Hematopoietic multipotent progenitor cell treated with erythropoietin and hydrocortisone succinate and interleukin-3 and kit ligand, for 15 days (in vitro differentiated cells): ENCODE measurements around the gene BMF.
"Not testable (repeated sequence)": the region's sequence is repeated elsewhere in the genome, so short reads cannot be mapped to it uniquely, and the experiment has no call there.

Source experiments
- DNase-seq: peaks from one replicate; pipeline ENCODE4 v3.0.0-alpha.2; 2015; ENCODE audit warnings: low spot score

Gene BMF, protein sequence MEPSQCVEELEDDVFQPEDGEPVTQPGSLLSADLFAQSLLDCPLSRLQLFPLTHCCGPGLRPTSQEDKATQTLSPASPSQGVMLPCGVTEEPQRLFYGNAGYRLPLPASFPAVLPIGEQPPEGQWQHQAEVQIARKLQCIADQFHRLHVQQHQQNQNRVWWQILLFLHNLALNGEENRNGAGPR

DNA sequence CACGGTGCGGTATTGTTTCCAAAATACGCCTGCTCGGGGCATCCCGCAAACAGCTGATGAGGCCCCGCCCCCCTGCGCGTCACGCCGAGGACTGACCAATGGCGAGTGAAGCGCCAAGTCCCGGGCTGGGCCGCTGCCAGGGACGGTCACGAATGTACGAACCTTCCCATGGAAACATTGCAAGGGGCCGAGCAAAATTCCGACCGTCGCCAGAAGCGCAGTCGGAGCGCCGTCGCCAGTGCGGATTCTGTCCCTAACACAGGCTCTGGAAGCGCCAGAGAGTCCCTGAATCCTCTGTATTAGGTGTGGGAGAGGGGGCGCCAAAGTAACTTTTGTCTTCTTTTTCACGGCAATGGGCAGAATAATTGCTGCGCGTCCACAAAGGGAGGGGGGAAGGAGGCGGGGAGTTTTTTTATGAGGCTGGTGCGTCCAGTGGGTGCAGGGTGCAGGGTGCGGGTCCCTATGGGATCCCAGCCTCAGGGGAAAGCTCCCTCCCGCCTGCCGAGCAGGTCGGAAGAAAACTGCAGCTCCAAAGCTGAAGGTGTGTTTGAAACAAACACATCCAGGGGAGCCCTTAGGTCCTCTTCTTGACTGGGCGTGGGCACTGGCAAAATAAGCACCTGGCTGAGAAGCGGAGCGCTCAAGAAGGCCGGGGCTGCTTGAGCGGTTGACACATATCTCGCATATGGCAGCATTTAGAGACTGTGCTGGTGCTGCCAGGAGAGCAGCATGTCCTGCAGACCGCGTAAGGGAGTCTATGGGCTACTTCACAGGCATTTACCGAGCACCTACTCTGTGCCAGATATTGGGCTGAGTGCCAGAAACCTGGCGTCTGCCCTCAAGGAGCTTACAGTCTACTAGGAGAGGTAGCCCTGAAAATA, at the start of gene BMF:
BMF (minus strand) TSS at position 25 of the 881 bp plus-strand sequence. CDS start 2,793 bp downstream, outside the sequence.
- peak; percentile 96 for DNase-seq

DNA sequence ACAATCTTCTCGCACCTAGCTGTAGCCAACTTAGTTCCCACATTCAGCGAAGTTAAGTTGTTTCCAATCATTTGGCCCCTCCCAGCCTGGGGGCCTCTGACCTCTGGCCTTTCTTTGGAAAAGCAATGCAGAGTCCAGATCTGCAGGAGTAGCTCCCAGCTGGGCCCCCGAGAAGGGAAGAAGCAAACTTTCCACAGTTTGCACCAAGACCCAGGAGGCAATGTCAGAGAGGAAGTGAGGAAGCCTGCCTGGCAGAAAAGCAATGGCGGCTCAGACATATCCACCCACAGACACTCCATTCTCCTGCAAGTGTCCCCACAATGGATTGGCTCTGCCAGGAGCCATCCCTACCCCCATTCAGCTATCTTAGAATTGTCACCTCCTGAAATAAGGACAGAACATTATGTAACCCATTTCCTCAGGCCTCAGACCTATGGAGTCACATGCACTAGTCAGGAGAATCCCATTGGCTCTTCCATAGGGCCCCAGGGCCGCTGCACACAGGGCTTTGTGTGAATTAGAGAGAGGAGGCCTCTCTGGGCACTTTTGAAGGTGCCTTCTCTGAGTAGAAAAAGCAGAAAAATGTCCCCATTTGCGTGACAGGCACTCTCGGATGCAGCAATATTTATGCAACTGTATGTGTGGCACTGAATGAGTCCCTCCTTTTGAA, 49.2 kb upstream of the BMF start:
- DNase-seq, result no peak

DNA sequence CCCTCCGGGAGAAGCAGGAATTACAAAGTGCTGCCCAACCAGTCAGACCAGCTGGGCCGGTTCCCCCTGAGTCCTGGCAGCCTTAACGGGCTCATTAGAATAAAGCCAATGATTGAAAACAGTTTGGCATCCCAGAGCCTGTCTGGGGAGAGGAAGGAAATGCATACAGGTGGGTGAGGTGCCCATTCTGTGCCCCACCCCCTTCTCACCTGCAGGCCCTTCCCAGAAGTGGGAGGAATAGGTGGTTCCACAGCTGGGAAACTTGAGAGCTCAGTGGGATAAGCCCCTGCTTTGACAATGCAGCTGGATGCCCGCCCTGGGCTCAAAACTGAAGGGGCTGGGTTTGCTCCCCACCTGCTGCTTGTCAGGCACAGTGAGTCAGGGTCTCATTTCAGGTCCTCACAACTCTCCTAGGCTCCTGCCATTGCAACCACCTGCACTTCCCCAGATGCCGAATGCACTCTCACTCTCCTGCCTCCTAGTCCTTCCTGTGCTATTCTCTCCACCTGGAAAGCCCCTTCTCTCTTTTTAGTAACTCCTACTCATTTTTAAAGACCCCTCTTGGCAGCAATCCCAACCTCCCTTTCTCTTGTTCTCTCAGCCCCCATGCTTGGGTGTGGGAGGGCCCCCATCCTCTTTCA, 46.7 kb upstream of the BMF start:
- DNase-seq, result no peak

DNA sequence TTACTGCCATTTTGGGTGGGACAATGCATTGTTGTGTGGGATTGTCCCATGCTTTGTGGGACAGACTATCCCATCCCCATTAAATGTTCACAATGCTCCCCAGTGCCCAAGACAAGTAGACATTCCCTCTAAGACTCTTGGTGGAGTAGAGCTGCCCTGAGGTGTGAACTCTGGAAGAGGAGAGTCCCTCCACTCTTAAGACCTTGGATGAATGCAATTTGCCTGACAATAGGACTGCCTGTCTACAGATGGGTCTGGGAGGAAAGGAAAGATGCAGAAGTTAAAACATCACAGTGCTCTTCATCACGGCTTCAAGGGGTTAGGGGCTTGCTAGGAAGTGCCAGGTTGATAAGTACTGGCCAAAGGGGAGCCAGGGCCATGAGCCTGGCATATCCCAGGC, 46.1 kb upstream of the BMF start:
- not testable (repeated sequence) for DNase-seq

DNA sequence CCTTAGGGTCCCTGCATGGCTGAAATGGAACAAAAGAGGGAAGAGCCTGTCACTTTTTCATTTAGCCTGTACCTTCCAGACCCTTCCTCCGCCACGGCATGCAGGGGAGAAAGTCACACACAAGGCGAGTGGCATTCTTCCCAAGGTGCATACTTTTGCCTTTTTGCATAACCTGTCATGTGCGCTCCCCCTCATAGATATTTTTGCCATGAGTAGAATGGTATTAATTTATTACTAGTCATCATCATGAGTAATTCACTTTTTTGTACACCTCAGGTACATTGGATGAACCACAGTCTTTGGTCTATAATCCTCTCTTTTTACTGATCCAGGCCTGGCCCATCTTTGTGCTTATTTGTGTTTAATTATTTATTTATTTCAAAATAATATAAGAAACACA, 43.3 kb upstream of the BMF start:
- no peak for DNase-seq

DNA sequence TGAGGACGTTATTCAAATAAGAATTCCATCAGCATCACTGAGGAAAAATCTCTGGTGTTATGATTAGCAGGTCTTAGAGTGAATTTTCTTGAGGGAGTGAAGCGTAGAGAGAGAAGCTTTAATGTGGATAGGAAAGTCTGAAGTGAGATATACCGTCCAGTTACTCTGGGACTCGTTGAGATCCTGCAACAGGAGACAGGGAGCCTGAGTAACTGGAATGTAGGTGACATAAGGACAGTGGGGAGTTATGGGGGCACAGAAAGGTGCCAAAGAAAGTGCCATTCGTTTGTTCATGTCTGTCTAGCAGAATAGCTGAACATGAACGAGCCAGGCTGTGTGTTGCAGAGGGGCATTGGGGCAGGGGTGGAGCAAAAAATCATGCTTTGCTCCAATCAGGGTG, 42.8 kb upstream of the BMF start:
- no peak for DNase-seq

DNA sequence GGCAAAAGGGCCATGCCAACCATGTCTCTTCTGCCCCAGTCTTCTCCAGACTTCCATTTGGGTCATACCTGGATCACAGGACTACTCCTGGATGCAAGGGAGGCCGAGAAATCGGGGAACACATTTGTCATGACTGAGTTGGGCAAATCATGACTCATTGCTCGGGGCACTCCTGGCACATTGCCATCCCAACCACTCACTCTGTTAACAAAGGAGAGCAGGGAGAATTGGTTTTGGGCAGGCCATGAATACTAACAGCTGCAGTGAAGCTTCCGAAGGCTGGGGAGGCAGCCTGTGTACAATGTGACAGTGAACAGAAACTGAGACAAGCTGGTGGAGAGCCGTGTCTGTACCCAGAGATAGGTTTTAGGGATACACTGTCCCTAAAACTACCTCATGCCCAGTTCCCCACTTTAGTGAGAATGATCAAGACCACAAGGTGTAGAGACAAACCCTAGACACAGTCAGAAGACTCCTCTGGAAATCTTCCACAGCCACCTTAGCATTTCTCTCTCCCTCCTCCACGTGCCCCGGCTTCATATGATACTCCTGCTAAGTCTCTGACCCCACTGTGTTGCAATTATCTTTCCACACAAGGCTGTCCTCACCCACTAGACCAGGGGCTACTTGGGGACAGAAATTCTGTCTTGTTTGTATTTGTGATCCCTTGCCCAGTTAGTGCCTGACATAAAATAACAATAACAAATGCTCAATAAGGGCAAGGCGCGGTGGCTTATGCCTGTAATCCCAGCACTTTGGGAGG, 41.7 kb upstream of the BMF start:
- DNase-seq, result peak; percentile 18

DNA sequence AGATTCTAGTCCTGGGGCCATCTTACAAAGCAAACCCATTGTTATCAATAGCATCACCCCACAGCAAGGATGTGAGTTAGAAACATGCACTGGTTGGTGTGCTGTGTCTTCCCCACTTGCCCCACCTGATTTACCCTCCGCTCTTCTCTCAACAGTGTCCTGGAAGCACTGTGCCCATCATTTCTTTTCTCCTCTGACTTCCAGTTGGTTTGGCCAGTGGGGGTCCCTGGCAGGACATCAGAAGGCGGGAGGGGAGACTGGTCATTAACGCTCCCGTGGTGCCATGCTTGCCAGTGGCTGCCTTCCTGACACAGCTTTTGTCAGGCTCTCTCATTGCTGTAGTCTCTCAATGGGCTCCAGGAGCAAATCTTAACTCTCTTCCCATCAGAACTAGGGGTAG, 40.7 kb upstream of the BMF start:
- no peak for DNase-seq

DNA sequence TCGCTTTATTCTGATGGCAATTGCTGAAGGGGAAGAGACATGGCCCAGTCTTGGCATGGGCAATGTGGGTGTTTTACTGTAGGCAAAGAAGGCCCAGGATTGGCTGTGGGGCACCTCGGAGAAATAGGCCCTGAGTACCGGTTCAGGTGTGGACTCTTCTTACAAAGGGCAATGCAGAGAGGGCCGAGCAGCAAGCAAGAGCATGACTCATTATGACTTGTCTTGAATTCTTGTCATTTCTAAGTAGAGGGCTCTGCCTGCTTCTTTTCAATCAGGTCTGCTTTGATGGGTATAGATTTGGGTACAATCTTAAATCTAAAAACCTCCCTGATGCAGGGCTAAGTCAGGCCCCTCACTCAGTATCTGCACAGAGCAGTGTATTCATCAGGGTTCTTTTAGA, 37.4 kb upstream of the BMF start:
- DNase-seq, result no peak

DNA sequence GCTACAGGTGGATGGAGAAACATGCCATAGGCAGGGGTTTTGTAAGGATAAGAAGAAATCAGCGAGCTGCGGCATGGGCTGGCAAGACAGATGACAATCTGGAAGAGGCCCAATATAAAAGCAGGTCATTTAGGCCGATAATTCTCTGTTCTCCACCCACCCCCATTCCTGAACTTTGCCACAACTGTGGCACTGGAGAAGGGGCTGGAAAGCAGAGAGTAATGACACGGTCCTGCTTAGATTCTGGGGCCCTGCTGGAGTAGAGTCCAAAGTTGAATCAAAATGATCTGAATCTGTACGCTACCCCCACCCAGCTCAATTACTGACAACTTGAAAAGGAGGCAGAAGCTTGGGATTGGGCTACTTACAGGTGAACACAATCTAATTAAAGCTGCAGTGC, 33.7 kb upstream of the BMF start:
- no peak for DNase-seq

DNA sequence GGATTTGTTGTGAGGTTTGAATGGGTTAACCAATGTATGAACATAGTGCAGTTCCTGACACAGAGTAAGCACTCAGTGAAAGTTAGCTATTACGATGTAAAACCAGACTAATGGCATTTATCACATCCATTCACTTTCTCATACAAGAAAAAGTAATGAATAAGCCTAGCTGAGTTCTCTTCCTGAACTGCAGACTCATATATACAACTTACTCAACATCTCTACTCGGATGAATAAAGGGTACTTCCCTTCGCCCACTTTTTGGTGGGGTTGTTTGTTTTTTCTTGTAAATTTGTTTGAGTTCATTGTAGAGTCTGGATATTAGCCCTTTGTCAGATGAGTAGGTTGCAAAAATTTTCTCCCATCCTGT, 29.5 kb upstream of the BMF start:
- DNase-seq, result not testable (repeated sequence)

DNA sequence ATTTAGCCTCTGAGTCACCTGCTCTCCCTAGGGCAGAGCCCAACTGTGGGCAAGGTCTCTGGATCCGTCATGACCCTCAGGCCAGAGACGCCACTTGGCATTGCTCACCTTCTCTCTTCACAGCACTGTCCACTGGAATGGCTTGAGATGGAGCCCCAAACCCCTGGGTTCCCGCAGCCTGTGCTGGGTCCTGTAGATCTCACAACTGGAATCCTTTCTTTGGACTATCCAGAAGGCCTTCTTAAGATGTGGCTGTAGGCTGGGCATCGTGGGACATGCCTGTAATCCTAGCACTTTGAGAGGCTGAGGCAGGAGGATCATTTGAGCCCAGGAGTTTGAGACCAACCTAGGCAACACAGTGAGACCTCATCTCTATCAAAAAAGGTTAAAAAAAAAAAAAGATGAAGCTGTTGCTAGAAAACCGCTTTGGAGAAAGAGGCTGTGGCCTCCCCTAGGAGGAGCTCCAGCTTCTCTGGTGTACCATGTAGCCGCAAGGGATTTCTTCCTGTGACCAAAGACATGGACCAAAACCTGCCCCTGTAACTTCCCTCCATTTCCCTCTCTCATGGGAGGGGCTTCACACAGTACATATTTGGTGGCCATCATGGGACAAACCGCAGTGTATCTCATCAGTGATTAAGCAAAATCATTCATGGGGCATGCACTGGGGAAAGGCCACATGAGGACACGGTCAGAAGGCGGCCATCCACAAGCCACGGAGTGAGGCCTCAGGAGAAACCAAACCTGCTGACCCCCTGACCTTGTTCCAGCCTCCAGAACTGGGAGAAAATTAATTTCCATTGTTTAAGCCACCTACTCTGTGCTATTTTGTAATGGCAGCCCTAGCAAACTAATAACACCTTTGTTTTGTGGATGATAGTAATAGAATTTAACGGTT, 28.9 kb upstream of the BMF start:
- no peak for DNase-seq

DNA sequence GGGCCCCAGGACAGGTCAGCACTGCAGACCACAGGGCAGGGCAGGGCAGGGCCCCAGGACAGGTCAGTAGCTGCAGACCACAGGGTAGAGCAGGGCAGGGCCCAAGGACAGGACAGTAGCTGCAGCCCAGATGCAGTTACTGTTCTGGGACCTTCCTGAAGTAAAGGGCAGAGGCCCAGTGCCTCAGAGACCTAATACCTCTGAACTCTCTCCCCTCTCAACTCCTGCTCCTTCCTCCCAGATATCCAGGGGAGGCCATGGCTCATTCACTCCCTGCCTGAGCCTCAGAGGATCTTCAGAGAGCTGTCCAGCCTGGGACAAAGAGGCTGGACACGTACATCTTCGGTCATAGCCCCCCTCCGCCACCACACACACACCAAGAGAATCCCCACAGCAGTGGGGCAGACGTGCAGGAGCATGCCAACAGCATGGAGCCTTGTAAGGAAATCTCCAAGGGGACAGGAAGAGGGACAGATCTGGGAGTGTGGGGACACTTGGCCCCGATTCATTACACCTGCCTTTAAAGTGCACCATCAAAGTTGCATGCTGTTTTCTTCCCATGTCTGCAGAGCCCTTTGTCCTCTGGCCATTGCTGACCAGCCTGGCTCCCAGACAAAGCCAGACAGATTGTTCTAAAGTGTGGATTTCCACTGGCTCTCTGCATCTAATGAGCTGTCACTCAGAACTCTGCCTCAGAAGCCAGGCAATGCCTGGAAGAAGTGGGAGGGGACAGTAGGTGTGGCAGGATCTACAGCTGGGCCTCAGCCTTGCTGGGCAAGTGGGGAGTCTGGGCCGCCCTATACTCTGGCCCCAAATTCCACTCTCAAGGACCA, 28.0 kb upstream of the BMF start:
- DNase-seq, result no peak

DNA sequence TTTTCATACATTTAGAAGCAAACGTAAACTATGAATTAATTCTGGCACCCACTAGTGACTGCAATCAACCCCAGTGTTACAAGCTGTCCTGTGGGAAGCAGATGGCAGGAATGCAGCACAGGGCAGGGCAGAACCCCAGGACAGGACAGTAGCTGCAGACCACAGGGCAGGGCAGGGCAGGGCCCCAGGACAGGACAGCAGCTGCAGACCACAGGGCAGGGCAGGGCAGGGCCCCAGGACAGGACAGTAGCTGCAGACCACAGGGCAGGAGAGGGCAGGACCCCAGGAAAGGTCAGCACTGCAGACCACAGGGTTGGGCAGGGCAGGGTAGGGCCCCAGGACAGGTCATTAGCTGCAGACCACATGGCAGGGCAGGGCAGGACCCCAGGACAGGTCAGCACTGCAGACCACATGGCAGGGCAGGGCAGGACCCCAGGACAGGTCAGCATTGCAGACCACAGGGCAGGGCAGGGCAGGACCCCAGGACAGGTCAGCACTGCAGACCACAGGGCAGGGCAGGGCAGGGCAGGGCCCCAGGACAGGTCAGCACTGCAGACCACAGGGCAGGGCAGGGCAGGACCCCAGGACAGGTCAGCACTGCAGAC, 27.3 kb upstream of the BMF start:
- not testable (repeated sequence) for DNase-seq

DNA sequence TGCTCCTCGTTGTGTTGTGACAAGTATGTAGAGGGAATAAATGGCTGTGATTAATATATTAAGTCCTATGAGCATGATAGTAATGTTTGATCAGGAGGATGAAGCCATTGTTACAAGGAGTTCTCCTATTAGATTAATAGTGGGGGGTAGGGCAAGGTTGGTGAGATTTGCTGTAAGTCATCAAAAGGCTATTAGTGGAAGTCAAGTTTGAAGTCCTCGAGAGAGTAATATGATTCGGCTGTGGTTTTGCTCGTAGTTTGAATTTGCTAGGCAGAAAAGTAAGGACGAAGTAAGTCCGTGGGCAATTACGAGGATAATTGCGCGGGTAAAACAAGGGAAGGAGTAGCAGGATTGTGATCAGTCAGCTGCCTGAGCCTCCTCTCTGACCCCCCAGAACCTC, 26.2 kb upstream of the BMF start:
- no peak for DNase-seq

DNA sequence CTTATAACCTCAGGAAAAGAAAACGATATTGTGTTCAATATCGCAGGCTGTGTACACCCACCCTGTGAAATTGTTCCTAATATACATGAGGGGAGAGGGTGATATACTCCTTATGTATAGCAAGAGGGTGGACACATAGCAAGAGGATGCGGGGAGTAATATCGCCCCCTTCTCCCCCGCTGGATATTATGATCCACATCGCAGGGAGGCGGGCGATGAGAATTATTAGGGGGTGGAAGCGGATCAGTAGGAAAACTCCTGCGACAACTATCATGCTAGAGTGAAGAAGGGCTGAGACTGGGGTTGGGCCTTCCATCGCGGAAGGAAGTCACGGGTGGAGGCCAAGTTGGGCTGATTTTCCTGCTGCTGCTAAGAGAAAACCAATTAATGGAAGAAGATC, 24.9 kb upstream of the BMF start:
- DNase-seq, result no peak

DNA sequence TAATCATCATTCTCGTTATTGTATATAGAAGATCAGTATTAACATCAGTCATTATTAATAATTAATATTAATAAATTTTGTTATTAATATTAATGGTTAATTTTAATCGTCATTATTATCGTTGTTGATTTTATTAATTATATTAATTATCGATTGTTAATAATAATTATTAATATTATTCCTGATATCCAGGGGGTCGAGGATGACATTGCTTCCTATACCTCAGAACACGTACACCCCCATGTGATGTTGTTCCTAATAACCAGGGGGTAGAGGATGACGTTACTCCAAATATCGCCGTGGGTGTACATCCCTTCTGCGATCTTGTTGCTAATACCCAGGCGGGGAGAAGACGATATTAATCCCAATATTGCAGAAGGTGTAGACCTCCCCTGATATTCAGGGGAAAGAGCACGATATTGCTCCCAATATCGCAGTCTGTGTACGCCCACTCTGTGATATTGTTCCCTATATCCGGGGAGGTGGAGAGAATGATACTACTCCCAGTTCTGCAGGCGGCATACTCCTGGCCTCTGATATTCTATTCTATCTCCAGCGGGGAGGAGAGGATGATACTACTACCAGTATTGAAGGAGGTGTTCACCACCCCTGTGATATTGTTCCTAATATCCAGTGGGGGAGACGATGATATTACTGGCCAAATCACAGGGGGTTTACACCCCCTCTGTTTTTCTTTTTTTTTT, 22.3 kb upstream of the BMF start:
- DNase-seq, result no peak

DNA sequence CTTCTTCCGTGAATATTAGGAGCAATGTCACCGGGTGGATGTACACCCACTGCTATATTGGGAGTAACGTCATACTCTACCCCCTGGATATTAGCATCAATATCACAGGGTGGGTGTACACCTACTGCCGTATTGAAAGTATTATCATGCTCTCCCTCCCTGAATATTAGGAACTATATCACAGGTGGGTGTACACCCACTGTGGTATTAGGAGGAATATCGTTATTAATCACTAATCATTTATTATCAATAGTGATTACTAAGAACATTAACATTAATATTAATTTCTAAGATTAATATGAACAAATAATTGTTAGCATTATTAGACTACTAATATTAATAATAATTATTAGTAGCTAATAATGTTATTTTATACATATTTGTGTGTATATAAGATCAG, 21.4 kb upstream of the BMF start:
- no peak for DNase-seq
